ENCODE data around the gene ATP8A1.

GRCh38 chr4:42466273-42466844 lies 190.5 kb downstream of the ATP8A1 start:
- TF ChIP-seq, protein P1, sequence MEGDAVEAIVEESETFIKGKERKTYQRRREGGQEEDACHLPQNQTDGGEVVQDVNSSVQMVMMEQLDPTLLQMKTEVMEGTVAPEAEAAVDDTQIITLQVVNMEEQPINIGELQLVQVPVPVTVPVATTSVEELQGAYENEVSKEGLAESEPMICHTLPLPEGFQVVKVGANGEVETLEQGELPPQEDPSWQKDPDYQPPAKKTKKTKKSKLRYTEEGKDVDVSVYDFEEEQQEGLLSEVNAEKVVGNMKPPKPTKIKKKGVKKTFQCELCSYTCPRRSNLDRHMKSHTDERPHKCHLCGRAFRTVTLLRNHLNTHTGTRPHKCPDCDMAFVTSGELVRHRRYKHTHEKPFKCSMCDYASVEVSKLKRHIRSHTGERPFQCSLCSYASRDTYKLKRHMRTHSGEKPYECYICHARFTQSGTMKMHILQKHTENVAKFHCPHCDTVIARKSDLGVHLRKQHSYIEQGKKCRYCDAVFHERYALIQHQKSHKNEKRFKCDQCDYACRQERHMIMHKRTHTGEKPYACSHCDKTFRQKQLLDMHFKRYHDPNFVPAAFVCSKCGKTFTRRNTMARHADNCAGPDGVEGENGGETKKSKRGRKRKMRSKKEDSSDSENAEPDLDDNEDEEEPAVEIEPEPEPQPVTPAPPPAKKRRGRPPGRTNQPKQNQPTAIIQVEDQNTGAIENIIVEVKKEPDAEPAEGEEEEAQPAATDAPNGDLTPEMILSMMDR (IDR thresholded peaks at IDR 0.05) = no peak
- no peak for TF ChIP-seq POLR2A (IDR thresholded peaks at IDR 0.05)

Data from adrenal gland (tissue), 5 donors.